Hepatocyte (in vitro differentiated cells): ENCODE measurements around the gene HRAS. TPM values are rescaled to one million over a fixed set of nuclear protein-coding genes. Genes with fewer than 3 reads are reported as not detected.
A peak's percentile ranks its signal among the peaks of the same experiment; 100 is the strongest.

ENCODE experiments used
- DNase-seq: peaks from one replicate; pipeline ENCODE4 v3.0.0-alpha.2; 2016; ENCODE audit warnings: low spot score
- H2AFZ ChIP-seq: fragments of 200-600 bp; sonication (generic); 2 replicates; pipeline ENCODE4 v1.6.0; 2016; ENCODE audit warnings: antibody characterized with exemption, mild to moderate bottlenecking
- H3K27ac ChIP-seq: fragments of 200-600 bp; sonication (generic); 2 replicates; pipeline ENCODE4 v1.5.1; 2016; ENCODE audit warnings: mild to moderate bottlenecking
- H3K27me3 ChIP-seq: fragments of 200-600 bp; sonication (generic); 2 replicates; pipeline ENCODE4 v1.6.1; 2016
- H3K36me3 ChIP-seq: fragments of 200-600 bp; sonication (generic); replicated peaks from 2 replicates; pipeline ENCODE4 v1.5.1; 2016; ENCODE audit warnings: low read depth; ENCODE audit not compliant: insufficient read depth
- H3K4me1 ChIP-seq: fragments of 200-600 bp; sonication (generic); 2 replicates; pipeline ENCODE4 v1.5.1; 2016; ENCODE audit warnings: mild to moderate bottlenecking, moderate library complexity; ENCODE audit not compliant: insufficient read depth
- H3K4me2 ChIP-seq: fragments of 200-600 bp; sonication (generic); 2 replicates; pipeline ENCODE4 v1.6.0; 2016
- H3K4me3 ChIP-seq: fragments of 200-600 bp; sonication (generic); 2 replicates; pipeline ENCODE4 v1.5.1; 2016; ENCODE audit warnings: mild to moderate bottlenecking
- H3K79me2 ChIP-seq: fragments of 200-600 bp; sonication (generic); 2 replicates; pipeline ENCODE4 v1.6.0; 2017; ENCODE audit warnings: mild to moderate bottlenecking
- H3K9me2 ChIP-seq: fragments of 200-600 bp; sonication (generic); replicated peaks from 2 replicates; pipeline ENCODE4 v1.6.0; 2017; ENCODE audit warnings: mild to moderate bottlenecking; ENCODE audit not compliant: insufficient read depth
- H3K9me3 ChIP-seq: fragments of 200-600 bp; sonication (generic); 2 replicates; pipeline ENCODE4 v1.5.1; 2016; ENCODE audit warnings: low read depth, mild to moderate bottlenecking
- H4K20me1 ChIP-seq: fragments of 200-600 bp; sonication (generic); 2 replicates; pipeline ENCODE4 v1.6.0; 2016; ENCODE audit warnings: mild to moderate bottlenecking; ENCODE audit not compliant: insufficient read depth, poor library complexity, severe bottlenecking
- CTCF ChIP-seq: fragments of 200-600 bp; sonication (generic); IDR thresholded peaks from 2 replicates; pipeline ENCODE4 v1.5.1; 2016; ENCODE audit warnings: antibody characterized with exemption, mild to moderate bottlenecking; ENCODE audit not compliant: poor library complexity
- EZH2 ChIP-seq: fragments of 200-600 bp; sonication (generic); IDR thresholded peaks from 2 replicates; pipeline ENCODE4 v1.6.1; 2016; ENCODE audit warnings: antibody characterized with exemption, mild to moderate bottlenecking, borderline replicate concordance
- EZH2phosphoT487 ChIP-seq: fragments of 200-600 bp; sonication (generic); IDR thresholded peaks from one replicate; pipeline ENCODE4 v1.6.1; 2018; ENCODE audit warnings: antibody characterized with exemption, mild to moderate bottlenecking, low read depth, moderate library complexity; ENCODE audit not compliant: unreplicated experiment, severe bottlenecking
- WGBS: methylation state at CpG from one replicate; pipeline ENCODE4 v1.1.6; 2016; ENCODE audit warnings: low lambda C conversion rate; ENCODE audit errors: missing lambda C conversion rate; 5-methylcytosine and 5-hydroxymethylcytosine counted together
- polyA plus RNA-seq: library from polyadenylated mRNA; unstranded; fragments of >200 nt; fragmentation: Nextera tagmentation; extraction: Ambion mirVana; gene quantifications from 2 replicates; pipeline ENCODE4 v1.2.1, GENCODE V29; 2016
- total RNA-seq: library from RNA; depleted of rRNA; stranded (reverse); fragments of >200 nt; gene quantifications from 2 replicates; pipeline ENCODE4 v1.2.3, GENCODE V29; 2014

Gene HRAS
- total and polyA plus RNA-seq, 2 experiments from 2014 or later, result 28.4 to 57.9 TPM

DNA sequence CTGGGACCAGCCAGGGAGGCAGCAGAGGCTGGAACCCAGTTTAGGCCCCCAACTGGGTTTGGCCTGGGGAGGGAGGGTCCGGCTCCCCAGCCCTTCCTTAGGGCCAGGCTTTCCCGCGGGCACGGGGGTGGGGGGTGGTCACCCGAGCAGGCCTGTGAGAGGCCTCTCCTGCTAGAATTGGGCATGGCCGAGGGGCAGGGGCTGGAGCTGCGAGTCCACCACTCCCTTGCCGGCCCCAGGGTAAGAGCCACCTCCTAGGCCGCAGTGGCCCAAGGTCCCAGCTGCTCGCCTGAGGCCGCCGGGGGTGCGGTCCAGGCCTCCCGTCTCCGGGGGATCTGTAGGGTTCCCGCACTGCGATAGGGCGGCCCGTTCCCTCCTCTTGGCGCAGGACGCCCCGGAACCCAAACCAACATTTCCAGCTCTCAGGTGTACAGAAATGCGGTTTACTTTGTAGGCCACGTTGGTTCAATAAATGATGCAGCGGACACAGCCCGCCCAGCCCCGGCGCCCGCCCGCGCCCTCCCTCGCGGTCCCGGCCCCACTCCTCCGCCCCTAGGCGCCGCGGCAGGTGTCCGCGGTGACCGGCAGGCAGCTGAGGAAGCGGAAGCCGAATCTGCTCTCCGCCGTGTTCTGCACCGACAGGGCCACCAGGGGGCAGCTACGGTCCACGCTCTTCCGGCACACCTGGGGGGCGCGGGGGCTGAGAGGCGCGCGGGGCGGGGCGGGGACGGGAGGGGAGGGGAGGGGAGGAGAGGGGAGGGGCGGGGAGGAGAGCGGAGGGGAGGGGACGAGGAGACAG lies 19.3 kb upstream of the HRAS start:
- WGBS, result 14% methylated on average over 25 of the region's 60 CpGs
- Histone ChIP-seq H3K9me3 (no peaks in the 10 kb centered on the region), H3K4me2 (peak overlapping the region; percentile 96), H2AFZ (no peak overlapping the region), H3K4me1 (peaks cover 15% of the 10 kb centered on the region), H3K36me3 (no peaks in the 10 kb centered on the region), H3K9me2 (no peaks in the 10 kb centered on the region), H3K79me2 (no peaks in the 10 kb centered on the region), H3K4me3 (peak overlapping the region; percentile 33), H4K20me1 (no peaks in the 10 kb centered on the region), H3K27ac (no peak overlapping the region), H3K27me3 (peaks cover 34% of the 10 kb centered on the region)
- TF ChIP-seq CTCF (peak; percentile 62), EZH2 (no peak)
- peak; percentile 87 for DNase-seq

DNA sequence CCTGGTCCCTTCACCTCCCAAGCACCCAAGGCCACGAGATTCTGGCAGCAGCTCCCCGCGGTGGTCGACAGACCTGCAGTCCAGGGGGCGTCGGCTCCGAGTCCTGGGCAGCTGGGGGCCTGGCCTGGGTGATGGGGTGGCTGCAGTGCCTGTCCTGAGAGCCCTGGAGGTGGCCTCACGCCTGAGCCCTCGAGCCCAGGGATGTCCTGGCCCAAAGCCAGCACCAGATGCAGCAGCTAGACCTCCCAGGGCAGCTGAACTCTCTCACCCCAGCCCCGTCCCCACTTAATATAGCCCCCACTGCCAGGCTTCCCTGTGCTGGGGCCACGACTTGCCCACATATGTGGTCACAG lies 18.6 kb upstream of the HRAS start:
- no peak for TF ChIP-seq EZH2
- TF ChIP-seq EZH2phosphoT487, result no peak
- TF ChIP-seq CTCF, result no peak
- H3K4me2 ChIP-seq, result no peak overlapping the region
- no peaks in the 10 kb centered on the region for H3K36me3 ChIP-seq
- no peaks in the 10 kb centered on the region for H3K9me2 ChIP-seq
- H2AFZ ChIP-seq, result no peak overlapping the region
- no peak overlapping the region for H3K27ac ChIP-seq
- H3K79me2 ChIP-seq, result no peaks in the 10 kb centered on the region
- no peak for DNase-seq
- H3K9me3 ChIP-seq, result no peaks in the 10 kb centered on the region
- 77% methylated on average over 9 of the region's 11 CpGs for WGBS
- H3K4me1 ChIP-seq, result peaks cover 15% of the 10 kb centered on the region
- H4K20me1 ChIP-seq, result no peaks in the 10 kb centered on the region
- H3K4me3 ChIP-seq, result no peak overlapping the region
- peaks cover 34% of the 10 kb centered on the region for H3K27me3 ChIP-seq

DNA sequence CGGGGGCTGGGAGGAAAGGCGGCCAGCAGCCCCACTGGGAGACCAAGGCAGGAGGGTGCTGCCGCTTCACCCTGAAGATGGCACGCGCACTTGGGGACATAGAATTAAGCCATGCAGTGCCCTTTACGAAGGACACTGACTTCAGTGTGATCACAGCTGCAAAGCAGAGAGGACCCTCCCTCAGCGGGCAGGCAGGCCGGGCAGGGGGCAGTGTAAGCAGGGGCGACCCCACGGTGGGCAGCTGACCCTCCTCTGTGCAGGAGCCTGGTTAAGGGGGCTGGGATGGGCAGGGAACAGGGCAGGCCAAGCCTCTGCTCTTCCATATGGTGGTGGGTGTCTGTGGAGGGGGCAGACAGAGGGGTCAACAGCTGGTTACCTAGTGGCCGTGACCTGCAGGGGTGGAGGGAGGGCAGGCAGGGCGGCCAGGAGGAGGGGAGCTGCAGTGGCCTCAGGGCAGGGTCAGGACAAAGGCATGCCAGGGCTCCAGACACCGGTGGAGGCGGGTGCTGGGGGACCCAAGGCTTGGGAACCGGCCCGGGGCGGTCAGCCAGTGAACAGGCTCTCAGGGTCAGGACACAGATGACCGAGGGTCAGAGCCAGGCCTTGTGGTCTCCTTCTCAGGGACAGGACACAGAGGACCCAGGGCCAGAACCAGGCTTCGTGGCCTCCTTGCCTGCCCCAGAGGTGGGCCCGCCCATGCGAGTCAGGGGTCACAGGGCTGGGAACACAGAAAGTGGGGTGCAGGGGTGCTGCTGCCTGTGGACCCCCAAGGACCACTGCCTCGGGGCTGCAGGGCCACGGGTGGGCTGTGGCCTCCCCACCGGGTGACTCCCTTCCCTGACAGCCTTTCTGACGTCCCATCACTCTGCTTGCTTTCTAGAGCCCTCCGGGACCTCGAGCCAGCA lies 18.0 kb upstream of the HRAS start:
- no peaks in the 10 kb centered on the region for H4K20me1 ChIP-seq
- H3K36me3 ChIP-seq, result no peaks in the 10 kb centered on the region
- peaks cover 15% of the 10 kb centered on the region for H3K4me1 ChIP-seq
- DNase-seq, result no peak
- H3K9me3 ChIP-seq, result no peaks in the 10 kb centered on the region
- H2AFZ ChIP-seq, result no peak overlapping the region
- peaks cover 34% of the 10 kb centered on the region for H3K27me3 ChIP-seq
- no peak overlapping the region for H3K4me3 ChIP-seq
- no peak for TF ChIP-seq EZH2
- TF ChIP-seq CTCF, result no peak
- no peak for TF ChIP-seq EZH2phosphoT487
- no peaks in the 10 kb centered on the region for H3K79me2 ChIP-seq
- 87% methylated on average over 18 of the region's 27 CpGs for WGBS
- H3K27ac ChIP-seq, result no peak overlapping the region
- H3K9me2 ChIP-seq, result no peaks in the 10 kb centered on the region
- H3K4me2 ChIP-seq, result no peak overlapping the region
